ENCODE data around the gene SH3TC2. TPM values are rescaled to one million over a fixed set of nuclear protein-coding genes. Genes with fewer than 3 reads are reported as not detected.

The SH3TC2 gene
- total RNA-seq, 1 experiment from 2014 or later: 32.0 TPM

DNA sequence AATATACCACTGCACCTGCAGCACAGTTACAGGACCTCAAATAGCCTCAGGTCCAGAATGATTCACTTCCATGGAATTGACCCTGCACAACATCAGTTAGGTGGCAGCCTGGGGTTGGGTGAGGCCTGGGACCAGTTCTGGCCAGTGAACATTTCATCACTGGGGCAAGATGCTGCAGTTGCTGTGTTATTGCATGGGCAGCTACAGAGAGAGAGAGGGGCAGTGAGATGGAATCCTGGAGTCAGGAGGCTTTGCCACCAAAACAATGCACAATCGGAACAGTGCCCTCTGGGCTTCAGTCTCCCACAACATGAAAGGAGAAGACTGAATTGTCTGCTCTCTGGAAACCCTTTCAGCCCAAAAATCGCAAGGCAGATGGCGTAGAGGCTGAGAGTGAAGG is 51.8 kb downstream of the SH3TC2 start:
- Histone ChIP-seq H3K27ac (ENCODE audit: low read length) (peak overlapping the region; percentile 52), H3K4me2 (ENCODE audit: low read length) (peak overlapping the region; percentile 48), H3K9me2 (replicated peaks; ENCODE audit: low read length) (no peaks in the 10 kb centered on the region), H2AFZ (ENCODE audit: low read length) (no peak overlapping the region), H3K9ac (ENCODE audit: low read length) (no peak overlapping the region; the same call in 1 of the 2 replicates), H3K4me3 (ENCODE audit: low read length) (no peak overlapping the region), H3K79me2 (ENCODE audit: low read length) (no peaks in the 10 kb centered on the region), H4K20me1 (ENCODE audit: low read length) (no peaks in the 10 kb centered on the region), H3K4me1 (ENCODE audit: insufficient read depth, low read length) (peaks cover 54% of the 10 kb centered on the region), H3K36me3 (ENCODE audit: low read depth, low read length) (peaks cover 6% of the 10 kb centered on the region; the same call in 1 of the 2 replicates), H3K9me3 (ENCODE audit: low read length) (no peaks in the 10 kb centered on the region), H3F3A (ENCODE audit: low read length, unreplicated experiment) (peaks cover 15% of the 10 kb centered on the region), H3K27me3 (ENCODE audit: low read length) (no peaks in the 10 kb centered on the region)
- TF ChIP-seq EZH2phosphoT487 (IDR thresholded peaks at IDR 0.05; ENCODE audit: borderline replicate concordance, low read length) (no peak), EZH2 (IDR thresholded peaks at IDR 0.05; ENCODE audit: low read length, unreplicated experiment) (no peak)
- TF ChIP-seq, protein P1, sequence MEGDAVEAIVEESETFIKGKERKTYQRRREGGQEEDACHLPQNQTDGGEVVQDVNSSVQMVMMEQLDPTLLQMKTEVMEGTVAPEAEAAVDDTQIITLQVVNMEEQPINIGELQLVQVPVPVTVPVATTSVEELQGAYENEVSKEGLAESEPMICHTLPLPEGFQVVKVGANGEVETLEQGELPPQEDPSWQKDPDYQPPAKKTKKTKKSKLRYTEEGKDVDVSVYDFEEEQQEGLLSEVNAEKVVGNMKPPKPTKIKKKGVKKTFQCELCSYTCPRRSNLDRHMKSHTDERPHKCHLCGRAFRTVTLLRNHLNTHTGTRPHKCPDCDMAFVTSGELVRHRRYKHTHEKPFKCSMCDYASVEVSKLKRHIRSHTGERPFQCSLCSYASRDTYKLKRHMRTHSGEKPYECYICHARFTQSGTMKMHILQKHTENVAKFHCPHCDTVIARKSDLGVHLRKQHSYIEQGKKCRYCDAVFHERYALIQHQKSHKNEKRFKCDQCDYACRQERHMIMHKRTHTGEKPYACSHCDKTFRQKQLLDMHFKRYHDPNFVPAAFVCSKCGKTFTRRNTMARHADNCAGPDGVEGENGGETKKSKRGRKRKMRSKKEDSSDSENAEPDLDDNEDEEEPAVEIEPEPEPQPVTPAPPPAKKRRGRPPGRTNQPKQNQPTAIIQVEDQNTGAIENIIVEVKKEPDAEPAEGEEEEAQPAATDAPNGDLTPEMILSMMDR (conservative IDR thresholded peaks at IDR 0.05; ENCODE audit: low read depth, low read length): peak; percentile 28
- intact Hi-C loops (cut with micrococcal nuclease): loop anchor here (1.0 kb wide), 1 partner anchor 9 kb away; no protein-coding TSS in a partner anchor
- ATAC-seq (peak; percentile 88), DNase-seq (peak; percentile 100)
- ChIA-PET CTCF (interaction anchor here (0.7 to 1.2 kb wide), 4 partner anchors 8 to 114 kb away, joined by 3 to 4 read pairs (median 3); no protein-coding TSS in a partner anchor), POLR2A (ENCODE audit: unreplicated experiment) (interaction anchor here (0.6 to 0.8 kb wide), 4 partner anchors 62 to 610 kb away, joined by 3 to 6 read pairs (median 3); no protein-coding TSS in a partner anchor)
- no TSS peak for BruUV-seq (replicated peaks)

DNA sequence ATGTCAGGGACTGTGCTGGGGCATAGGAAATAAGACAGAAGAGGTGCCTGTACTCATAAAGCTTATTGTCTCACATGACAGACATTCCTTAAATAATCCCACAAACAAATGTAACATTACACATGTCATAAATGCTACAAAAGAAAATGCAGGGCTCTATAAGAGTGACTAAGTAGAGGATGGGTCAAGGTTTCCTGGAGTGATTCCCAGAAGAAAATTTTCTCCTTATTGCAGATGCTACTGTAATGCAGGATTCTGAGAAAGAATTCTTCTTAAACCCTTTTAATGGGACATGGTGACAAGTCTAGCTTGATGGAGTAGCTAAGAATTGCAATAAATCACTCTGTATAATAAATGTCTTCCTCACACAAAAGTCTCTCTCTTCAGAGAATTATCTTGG is 55.7 kb downstream of the SH3TC2 start:
- CTCF ChIA-PET: interaction anchor here (0.6 to 3.2 kb wide), 9 partner anchors 18 to 276 kb away, joined by 3 to 16 read pairs (median 4); no protein-coding TSS in a partner anchor
- Histone ChIP-seq H3F3A (ENCODE audit: low read length, unreplicated experiment) (peaks cover 24% of the 10 kb centered on the region), H3K4me1 (ENCODE audit: insufficient read depth, low read length) (peaks cover 80% of the 10 kb centered on the region), H3K4me3 (ENCODE audit: low read length) (no peak overlapping the region), H3K79me2 (ENCODE audit: low read length) (no peaks in the 10 kb centered on the region), H3K36me3 (ENCODE audit: low read depth, low read length) (peaks cover 9% of the 10 kb centered on the region; the same call in 1 of the 2 replicates), H2AFZ (ENCODE audit: low read length) (no peak overlapping the region), H3K9me3 (ENCODE audit: low read length) (no peaks in the 10 kb centered on the region), H3K27me3 (ENCODE audit: low read length) (no peaks in the 10 kb centered on the region), H3K9ac (ENCODE audit: low read length) (no peak overlapping the region), H4K20me1 (ENCODE audit: low read length) (no peaks in the 10 kb centered on the region), H3K9me2 (replicated peaks; ENCODE audit: low read length) (no peaks in the 10 kb centered on the region), H3K4me2 (ENCODE audit: low read length) (peak overlapping the region; percentile 13; the same call in 1 of the 2 replicates), H3K27ac (ENCODE audit: low read length) (peak overlapping the region; percentile 48)
- peak; percentile 55 for ATAC-seq
- no peak for TF ChIP-seq EZH2 (IDR thresholded peaks at IDR 0.05; ENCODE audit: low read length, unreplicated experiment)
- TF ChIP-seq EZH2phosphoT487 (IDR thresholded peaks at IDR 0.05; ENCODE audit: borderline replicate concordance, low read length): no peak
- TF ChIP-seq, protein P1 (conservative IDR thresholded peaks at IDR 0.05; ENCODE audit: low read depth, low read length): no peak
- BruUV-seq (replicated peaks): no TSS peak
- peak; percentile 97 for DNase-seq
- intact Hi-C loops (cut with micrococcal nuclease): no loop called here
- POLR2A ChIA-PET (ENCODE audit: unreplicated experiment): interaction anchor here (0.6 to 1.0 kb wide), 7 partner anchors 28 to 216 kb away, joined by 3 to 6 read pairs (median 4); partner anchors contain the start of gene ADRB2

DNA sequence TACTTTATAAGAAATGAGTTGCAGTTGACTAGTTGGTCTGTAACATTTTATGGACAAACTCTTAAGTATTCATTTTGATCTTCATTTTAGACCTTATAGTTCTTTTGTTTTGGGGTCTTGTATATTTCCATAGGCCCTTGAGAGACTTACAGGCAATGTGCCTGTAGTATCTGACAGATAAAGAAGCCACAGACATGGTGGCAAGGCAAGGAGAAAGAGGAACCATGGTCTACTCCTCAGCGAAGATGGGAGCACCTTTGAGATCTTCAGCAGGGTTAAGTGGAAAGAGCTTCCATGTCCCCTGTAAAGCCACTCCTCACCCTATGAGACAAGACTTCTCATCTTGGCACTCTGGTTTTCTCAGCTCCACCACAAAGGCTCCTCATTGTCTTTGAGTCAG is 56.4 kb downstream of the SH3TC2 start:
- intact Hi-C loops (cut with micrococcal nuclease): no loop called here
- H3K4me2 ChIP-seq (ENCODE audit: low read length): peak overlapping the region; percentile 1; the same call in 1 of the 2 replicates
- no peak overlapping the region for H2AFZ ChIP-seq (ENCODE audit: low read length)
- BruUV-seq (replicated peaks): no TSS peak
- peaks cover 9% of the 10 kb centered on the region; the same call in 1 of the 2 replicates for H3K36me3 ChIP-seq (ENCODE audit: low read depth, low read length)
- POLR2A ChIA-PET (ENCODE audit: unreplicated experiment): interaction anchor here (0.7 to 1.0 kb wide), 4 partner anchors 93 to 175 kb away, joined by 3 to 4 read pairs (median 4); no protein-coding TSS in a partner anchor
- TF ChIP-seq EZH2phosphoT487 (IDR thresholded peaks at IDR 0.05; ENCODE audit: borderline replicate concordance, low read length) (no peak), EZH2 (IDR thresholded peaks at IDR 0.05; ENCODE audit: low read length, unreplicated experiment) (no peak)
- TF ChIP-seq, protein P1 (conservative IDR thresholded peaks at IDR 0.05; ENCODE audit: low read depth, low read length): no peak
- H4K20me1 ChIP-seq (ENCODE audit: low read length): no peaks in the 10 kb centered on the region
- H3K9me3 ChIP-seq (ENCODE audit: low read length): no peaks in the 10 kb centered on the region
- no peaks in the 10 kb centered on the region for H3K79me2 ChIP-seq (ENCODE audit: low read length)
- no peak for ATAC-seq
- no peak for DNase-seq
- H3K9ac ChIP-seq (ENCODE audit: low read length): no peak overlapping the region
- H3K4me1 ChIP-seq (ENCODE audit: insufficient read depth, low read length): peaks cover 80% of the 10 kb centered on the region
- CTCF ChIA-PET: interaction anchor here (0.5 to 3.2 kb wide), 10 partner anchors 18 to 275 kb away, joined by 3 to 16 read pairs (median 4); no protein-coding TSS in a partner anchor
- H3K27me3 ChIP-seq (ENCODE audit: low read length): no peaks in the 10 kb centered on the region
- peak overlapping the region; percentile 48 for H3K27ac ChIP-seq (ENCODE audit: low read length)
- no peaks in the 10 kb centered on the region for H3K9me2 ChIP-seq (replicated peaks; ENCODE audit: low read length)
- no peak overlapping the region for H3K4me3 ChIP-seq (ENCODE audit: low read length)
- peaks cover 19% of the 10 kb centered on the region for H3F3A ChIP-seq (ENCODE audit: low read length, unreplicated experiment)
